Stimulated activated CD8-positive, alpha-beta memory T cell treated with anti-CD3 and anti-CD28 coated beads, Interleukin-4, amount 100 ng/mL, for 48 hours (primary cell): ENCODE data around the gene HSPA1L.

Experiments used
- DNase-seq: peaks from one replicate; pipeline ENCODE4 v3.0.0-alpha.2; 2020

Gene HSPA1L

GRCh38 chr6:31780507-31781243, 34.4 kb downstream of the HSPA1L start:
- no peak for DNase-seq

DNA sequence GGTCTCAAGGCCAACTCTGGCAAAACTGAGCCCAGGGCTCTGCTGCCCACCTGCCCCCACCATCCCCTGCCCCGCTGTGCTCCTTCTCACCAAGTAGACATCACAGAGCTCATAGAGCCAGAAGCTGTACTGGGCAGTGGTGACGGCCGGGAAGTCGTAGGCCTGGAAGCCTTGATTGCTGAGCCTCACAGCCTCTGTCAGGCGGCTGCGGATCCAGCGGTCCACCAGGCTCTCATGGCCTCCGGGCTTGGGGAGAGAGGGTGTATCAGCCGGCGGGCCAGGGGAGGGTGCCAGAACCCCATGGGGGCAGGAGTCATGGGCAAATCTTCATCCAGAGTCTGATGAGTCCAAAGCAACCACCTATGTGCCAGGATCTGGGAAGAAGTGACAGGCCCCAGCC, 35.2 kb downstream of the HSPA1L start:
- DNase-seq, result no peak

- DNase-seq, result no peak
Measured at GRCh38 chr6:31778999-31779885, 35.8 kb downstream of the HSPA1L start.

- DNase-seq, result no peak
Measured at GRCh38 chr6:31778193-31778592, 36.9 kb downstream of the HSPA1L start.

- no peak for DNase-seq
Measured at GRCh38 chr6:31777667-31778050, 37.4 kb downstream of the HSPA1L start.

DNA sequence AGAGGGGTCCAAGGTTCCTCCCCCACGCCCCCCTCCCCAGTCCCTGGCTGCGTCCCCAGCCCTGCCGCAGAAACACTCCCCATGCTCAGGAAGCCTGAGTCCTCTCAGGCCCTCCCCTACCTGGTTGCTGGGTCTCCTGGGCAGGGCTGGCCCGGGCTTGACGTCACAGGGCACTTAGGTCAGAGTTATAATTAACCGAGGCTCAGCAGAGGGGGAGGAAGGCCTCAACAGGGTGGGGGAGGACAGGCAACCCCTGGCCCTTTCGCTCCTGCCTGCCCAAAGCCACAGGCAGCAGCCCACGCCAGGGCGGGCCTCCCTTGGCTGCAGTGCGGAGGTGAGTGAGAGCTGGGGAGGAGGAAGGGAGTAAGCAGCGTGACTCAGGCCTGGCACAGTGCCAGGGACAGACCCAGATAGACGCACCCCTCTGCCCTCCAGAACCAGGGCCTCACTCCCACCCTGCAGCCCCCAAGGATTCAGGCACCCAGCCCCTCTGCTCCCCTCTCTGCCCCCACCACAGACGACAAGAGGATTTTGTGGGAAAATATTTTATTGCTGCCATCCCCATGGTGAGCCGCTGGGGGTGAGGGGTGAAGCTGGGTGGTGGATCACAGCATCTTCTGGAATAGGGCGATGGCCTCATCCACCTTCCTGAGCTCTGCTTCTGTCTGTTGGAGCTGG, 38.0 kb downstream of the HSPA1L start, which contains the start of gene VWA7:
VWA7 (minus strand) TSS at position 340 of the 678 bp plus-strand sequence. CDS start 549 bp downstream, outside the sequence.
- DNase-seq, result peak; percentile 83

GRCh38 chr6:31776485-31776988, 38.5 kb downstream of the HSPA1L start:
- DNase-seq, result no peak

- no peak for DNase-seq
Measured at GRCh38 chr6:31775633-31776484, 39.2 kb downstream of the HSPA1L start.

- DNase-seq, result no peak
Measured at GRCh38 chr6:31775184-31775583, 39.9 kb downstream of the HSPA1L start.

DNA sequence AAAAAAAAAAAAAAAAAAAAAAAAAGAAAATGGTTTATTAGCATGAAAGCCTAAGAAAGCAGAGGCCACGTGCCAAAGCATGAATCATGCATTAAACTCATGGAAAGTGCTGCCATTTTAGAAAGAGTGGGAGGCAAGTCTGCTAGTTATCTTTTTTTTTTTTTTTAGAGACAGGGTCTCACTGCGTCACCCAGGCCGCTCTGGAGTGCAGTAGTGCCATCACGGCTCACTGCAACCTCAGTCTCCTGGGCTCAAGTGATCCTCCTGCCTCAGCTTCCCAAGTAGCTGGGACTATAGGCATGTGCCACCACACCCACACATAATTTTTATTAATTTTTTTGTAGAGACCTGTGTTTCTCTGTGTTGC, 43.1 kb downstream of the HSPA1L start:
- no peak for DNase-seq

GRCh38 chr6:31770860-31771259, 44.2 kb downstream of the HSPA1L start:
- DNase-seq, result no peak

DNA sequence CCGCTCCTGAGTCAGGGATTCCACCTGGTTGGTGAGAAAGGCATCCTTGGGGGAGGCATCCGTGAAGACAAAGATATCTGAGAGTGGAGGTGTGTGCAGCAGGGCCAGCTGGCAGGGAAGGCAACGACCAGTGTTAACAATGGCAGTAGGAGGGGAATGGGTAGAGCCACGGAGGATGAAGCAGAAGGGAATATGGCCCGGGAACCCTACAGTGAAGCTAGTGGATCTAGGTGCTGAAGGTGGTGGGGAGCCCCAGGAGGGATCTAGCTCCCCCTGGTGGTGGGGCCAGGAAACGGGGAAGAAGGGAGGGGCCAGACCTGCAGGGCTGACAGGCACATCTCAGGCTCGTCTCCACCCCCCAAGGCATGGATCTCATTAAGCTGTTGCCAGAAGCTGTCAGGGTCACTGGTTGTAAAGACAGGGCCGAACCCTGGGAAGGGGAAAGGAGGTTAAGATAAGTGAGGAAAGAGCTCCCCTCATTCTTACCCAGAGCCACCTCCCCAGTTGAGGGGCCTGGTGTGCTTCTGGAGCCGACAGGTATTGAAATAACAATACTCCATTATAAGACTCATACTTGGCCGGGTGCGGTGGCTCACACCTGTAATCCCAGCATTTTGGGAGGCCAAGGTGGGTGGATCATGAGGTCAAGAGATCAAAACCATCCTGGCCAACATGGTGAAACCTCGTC, 45.3 kb downstream of the HSPA1L start:
- DNase-seq, result peak; percentile 93

- DNase-seq, result no peak
Measured at GRCh38 chr6:31768363-31769257, 46.5 kb downstream of the HSPA1L start.

- DNase-seq, result no peak
Measured at GRCh38 chr6:31767096-31767645, 47.9 kb downstream of the HSPA1L start.

DNA sequence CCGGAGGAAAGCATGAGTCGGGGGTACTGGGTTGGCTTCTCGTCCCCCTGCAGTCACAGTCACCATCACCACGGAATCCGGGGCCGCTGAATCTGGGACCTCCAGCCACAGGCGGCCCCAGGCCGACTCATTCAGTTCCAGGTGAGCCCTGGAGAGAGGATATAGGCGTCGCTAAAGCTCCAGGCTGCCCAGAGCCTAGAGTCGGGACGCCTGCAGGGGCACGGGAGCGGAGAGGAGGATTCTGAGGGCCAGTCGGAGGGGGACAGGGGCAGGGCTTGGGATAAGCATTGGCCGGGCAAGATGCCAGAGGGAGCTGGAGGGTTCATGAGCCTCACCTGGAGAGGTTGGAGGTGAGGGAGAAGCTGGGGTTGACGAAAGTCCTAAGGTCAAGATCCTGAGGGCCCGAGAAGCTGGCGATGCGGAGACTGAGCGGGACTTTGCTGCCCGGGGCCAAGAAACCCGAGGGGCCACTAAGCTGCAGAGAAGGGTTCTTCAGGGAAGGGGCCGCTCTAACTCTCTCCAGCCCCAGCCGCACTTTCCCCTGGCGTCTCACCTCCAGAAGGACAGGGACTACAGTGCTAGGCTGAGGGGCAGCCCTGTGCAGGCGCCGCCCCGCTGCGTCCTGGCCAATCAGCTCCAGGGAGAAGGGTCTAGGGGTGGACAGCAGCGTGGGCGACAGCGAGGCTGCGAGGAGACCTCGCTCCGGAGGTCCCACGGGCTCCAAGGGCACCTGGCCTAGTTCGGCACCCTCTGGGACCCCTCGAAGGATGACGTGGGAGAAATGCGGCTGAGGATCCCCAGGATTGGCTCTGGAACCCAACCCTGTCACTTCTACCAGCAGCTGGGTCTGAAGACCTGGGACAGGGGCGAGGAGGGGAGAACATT, 48.9 kb downstream of the HSPA1L start:
- DNase-seq, result no peak

DNA sequence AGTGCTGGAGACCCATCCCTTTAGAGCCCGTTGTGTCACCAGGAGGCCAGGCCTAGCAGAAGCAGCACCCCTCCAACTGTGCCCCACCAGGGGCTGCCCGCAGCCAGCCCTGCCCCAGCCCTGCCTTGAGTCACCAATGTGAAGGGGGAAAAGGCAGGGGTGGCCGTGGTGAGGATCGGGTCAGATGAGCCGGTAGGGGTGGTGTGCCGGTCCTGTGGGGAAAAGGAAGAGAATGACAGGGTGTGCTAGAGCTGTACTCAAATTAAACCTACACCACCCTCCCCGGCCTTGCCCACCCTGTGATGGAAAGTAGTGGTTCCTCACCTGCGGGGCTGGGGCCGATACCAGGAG, 49.5 kb downstream of the HSPA1L start:
- no peak for DNase-seq

DNA sequence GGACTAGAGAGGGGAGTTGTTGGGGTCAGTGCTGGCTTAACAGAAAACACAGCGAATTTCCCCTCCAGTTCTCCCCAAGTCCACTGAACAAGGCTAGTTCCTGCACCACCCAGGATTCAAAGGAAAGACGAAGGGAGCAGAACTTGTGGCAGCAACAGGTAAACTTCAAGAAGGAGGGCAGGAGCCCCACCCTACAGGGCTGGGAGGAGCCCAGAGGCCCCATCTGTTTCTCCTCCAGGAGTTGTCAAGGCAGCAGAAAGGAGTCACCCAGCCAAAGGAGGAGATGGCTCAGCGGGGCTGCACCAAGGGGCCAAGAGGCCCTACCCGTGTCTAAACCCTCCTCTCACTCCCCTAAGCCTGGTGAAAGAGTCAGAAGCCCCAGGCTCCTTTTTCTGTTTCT, 50.9 kb downstream of the HSPA1L start:
- DNase-seq, result no peak

DNA sequence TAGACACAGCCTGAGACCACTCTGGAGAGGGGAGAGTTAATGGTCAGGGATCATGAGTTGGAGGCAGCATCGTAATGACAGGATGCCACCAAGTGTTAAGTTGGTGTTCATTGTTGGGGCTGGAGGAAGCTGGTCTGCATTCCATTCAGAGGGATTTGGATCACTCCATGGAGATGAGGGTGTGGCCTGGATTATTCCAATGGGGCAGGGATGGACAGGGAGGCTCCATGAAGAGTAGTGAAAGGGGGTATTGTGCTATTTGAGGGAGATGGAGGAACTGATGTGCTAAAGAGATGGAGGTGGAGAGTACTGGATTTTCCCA, 51.5 kb downstream of the HSPA1L start:
- DNase-seq, result no peak

DNA sequence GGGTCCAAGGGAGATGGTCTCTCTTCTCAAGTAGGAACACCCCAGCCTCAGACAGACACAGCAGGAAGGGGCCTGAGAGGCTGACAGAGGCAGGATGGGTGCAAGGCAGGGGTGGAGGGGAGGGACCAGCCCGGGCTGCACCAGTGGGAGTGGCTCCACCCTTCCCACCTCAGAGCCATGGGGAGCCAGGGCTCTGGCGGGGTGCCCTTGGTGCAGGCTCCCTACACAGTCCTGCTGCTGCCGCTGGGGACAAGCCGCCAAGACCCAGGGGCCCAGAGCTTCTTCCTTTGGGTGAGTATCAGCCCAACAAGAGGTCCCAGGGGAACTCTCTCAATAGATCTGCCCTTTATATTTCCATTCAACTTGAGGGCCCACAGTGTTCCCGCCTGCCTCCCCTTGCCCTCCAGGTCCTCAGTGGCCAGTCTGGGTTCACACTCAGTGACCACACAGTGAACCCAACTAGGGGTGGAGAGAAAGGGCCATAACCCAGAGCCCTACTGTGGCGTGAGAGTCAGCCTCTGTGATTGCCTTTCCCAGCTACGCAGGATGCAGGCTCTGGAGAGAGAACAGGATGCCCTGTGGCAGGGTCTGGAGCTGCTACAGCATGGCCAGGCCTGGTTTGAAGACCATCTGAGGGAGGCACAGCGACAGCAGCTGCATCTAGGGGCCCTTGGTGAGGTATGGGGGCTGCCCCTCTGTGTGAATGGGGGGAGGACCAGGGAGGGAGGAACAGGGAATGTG, 52.0 kb downstream of the HSPA1L start:
- DNase-seq, result no peak
